ENCODE measurements around the gene CCDC178. TPM values are rescaled to one million over a fixed set of nuclear protein-coding genes. Genes with fewer than 3 reads are reported as not detected.

CCDC178 gene
- total and polyA plus RNA-seq, 2 donors = 0.24 to 1.3 TPM

GRCh38 chr18:33107511-33107910 is 333.0 kb downstream of the CCDC178 start:
- Histone ChIP-seq H3K27ac (ENCODE audit: low read depth in 1 of 2, low read length in 1 of 2) (no peak overlapping the region), H3K4me3 (ENCODE audit: low read length in 2 of 2) (no peak overlapping the region), H3K36me3 (ENCODE audit: control insufficient read depth in 2 of 2, insufficient read depth in 2 of 2, low read length in 1 of 2) (no peaks in the 10 kb centered on the region), H3K9me3 (ENCODE audit: control insufficient read depth in 2 of 2, insufficient read depth in 1 of 2, low read length in 1 of 2) (no peaks in the 10 kb centered on the region), H3K27me3 (ENCODE audit: control insufficient read depth in 2 of 2, insufficient read depth in 1 of 2, low read length in 1 of 2) (no peaks in the 10 kb centered on the region), H3K4me1 (ENCODE audit: control insufficient read depth in 2 of 2, insufficient read depth in 2 of 2, low read length in 2 of 2) (no peaks in the 10 kb centered on the region)
- DNase-seq (ENCODE audit: low read depth in 6 of 9, low spot score in 9 of 9) = no peak

- Histone ChIP-seq H3K27ac (ENCODE audit: low read depth in 1 of 2, low read length in 1 of 2) (no peak overlapping the region), H3K27me3 (ENCODE audit: control insufficient read depth in 2 of 2, insufficient read depth in 1 of 2, low read length in 1 of 2) (no peaks in the 10 kb centered on the region), H3K9me3 (ENCODE audit: control insufficient read depth in 2 of 2, insufficient read depth in 1 of 2, low read length in 1 of 2) (no peaks in the 10 kb centered on the region), H3K4me1 (ENCODE audit: control insufficient read depth in 2 of 2, insufficient read depth in 2 of 2, low read length in 2 of 2) (no peaks in the 10 kb centered on the region), H3K4me3 (ENCODE audit: low read length in 2 of 2) (no peak overlapping the region), H3K36me3 (ENCODE audit: control insufficient read depth in 2 of 2, insufficient read depth in 2 of 2, low read length in 1 of 2) (no peaks in the 10 kb centered on the region)
- DNase-seq (ENCODE audit: low read depth in 6 of 9, low spot score in 9 of 9) = no peak
- 92% methylated on average over 3 of the region's 3 CpGs for WGBS
Observed at GRCh38 chr18:33101316-33101715, 339.2 kb downstream of the CCDC178 start.

- no peaks in the 10 kb centered on the region for H3K27me3 ChIP-seq (ENCODE audit: control insufficient read depth in 2 of 2, insufficient read depth in 1 of 2, low read length in 1 of 2)
- no peak overlapping the region for H3K27ac ChIP-seq (ENCODE audit: low read depth in 1 of 2, low read length in 1 of 2)
- no peaks in the 10 kb centered on the region for H3K4me1 ChIP-seq (ENCODE audit: control insufficient read depth in 2 of 2, insufficient read depth in 2 of 2, low read length in 2 of 2)
- no peak for DNase-seq (ENCODE audit: low read depth in 6 of 9, low spot score in 9 of 9)
- no peaks in the 10 kb centered on the region for H3K9me3 ChIP-seq (ENCODE audit: control insufficient read depth in 2 of 2, insufficient read depth in 1 of 2, low read length in 1 of 2)
- WGBS = 78% methylated on average over 3 of the region's 3 CpGs
- H3K36me3 ChIP-seq (ENCODE audit: control insufficient read depth in 2 of 2, insufficient read depth in 2 of 2, low read length in 1 of 2) = no peaks in the 10 kb centered on the region
- no peak overlapping the region for H3K4me3 ChIP-seq (ENCODE audit: low read length in 2 of 2)
Observed at GRCh38 chr18:33099626-33100025, 340.9 kb downstream of the CCDC178 start.

GRCh38 chr18:33097126-33097525 is 343.4 kb downstream of the CCDC178 start:
- Histone ChIP-seq H3K27ac (ENCODE audit: low read depth in 1 of 2, low read length in 1 of 2) (no peak overlapping the region), H3K9me3 (ENCODE audit: control insufficient read depth in 2 of 2, insufficient read depth in 1 of 2, low read length in 1 of 2) (no peaks in the 10 kb centered on the region), H3K27me3 (ENCODE audit: control insufficient read depth in 2 of 2, insufficient read depth in 1 of 2, low read length in 1 of 2) (no peaks in the 10 kb centered on the region), H3K4me1 (ENCODE audit: control insufficient read depth in 2 of 2, insufficient read depth in 2 of 2, low read length in 2 of 2) (no peaks in the 10 kb centered on the region), H3K36me3 (ENCODE audit: control insufficient read depth in 2 of 2, insufficient read depth in 2 of 2, low read length in 1 of 2) (no peaks in the 10 kb centered on the region), H3K4me3 (ENCODE audit: low read length in 2 of 2) (no peak overlapping the region)
- 98% methylated on average over 3 of the region's 3 CpGs for WGBS
- no peak for DNase-seq (ENCODE audit: low read depth in 6 of 9, low spot score in 9 of 9)

- Histone ChIP-seq H3K4me3 (ENCODE audit: low read length in 2 of 2) (no peak overlapping the region), H3K36me3 (ENCODE audit: control insufficient read depth in 2 of 2, insufficient read depth in 2 of 2, low read length in 1 of 2) (no peaks in the 10 kb centered on the region), H3K27ac (ENCODE audit: low read depth in 1 of 2, low read length in 1 of 2) (no peak overlapping the region), H3K4me1 (ENCODE audit: control insufficient read depth in 2 of 2, insufficient read depth in 2 of 2, low read length in 2 of 2) (no peaks in the 10 kb centered on the region), H3K27me3 (ENCODE audit: control insufficient read depth in 2 of 2, insufficient read depth in 1 of 2, low read length in 1 of 2) (no peaks in the 10 kb centered on the region), H3K9me3 (ENCODE audit: control insufficient read depth in 2 of 2, insufficient read depth in 1 of 2, low read length in 1 of 2) (no peaks in the 10 kb centered on the region)
- no peak for DNase-seq (ENCODE audit: low read depth in 6 of 9, low spot score in 9 of 9)
- WGBS = 82% methylated on average over 4 of the region's 4 CpGs
Observed at GRCh38 chr18:33090461-33090860, 350.1 kb downstream of the CCDC178 start.

GRCh38 chr18:33076601-33077000 is 363.9 kb downstream of the CCDC178 start:
- WGBS = 92% methylated on average over 2 of the region's 2 CpGs
- Histone ChIP-seq H3K36me3 (ENCODE audit: control insufficient read depth in 2 of 2, insufficient read depth in 2 of 2, low read length in 1 of 2) (no peaks in the 10 kb centered on the region), H3K4me3 (ENCODE audit: low read length in 2 of 2) (no peak overlapping the region)

GRCh38 chr18:33074125-33074524 is 366.4 kb downstream of the CCDC178 start:
- no peak overlapping the region for H3K27ac ChIP-seq (ENCODE audit: low read depth in 1 of 2, low read length in 1 of 2)
- 97% methylated on average over 3 of the region's 3 CpGs for WGBS
- H3K27me3 ChIP-seq (ENCODE audit: control insufficient read depth in 2 of 2, insufficient read depth in 1 of 2, low read length in 1 of 2) = no peaks in the 10 kb centered on the region
- no peak for DNase-seq (ENCODE audit: low read depth in 6 of 9, low spot score in 9 of 9)
- no peaks in the 10 kb centered on the region for H3K36me3 ChIP-seq (ENCODE audit: control insufficient read depth in 2 of 2, insufficient read depth in 2 of 2, low read length in 1 of 2)
- H3K4me3 ChIP-seq (ENCODE audit: low read length in 2 of 2) = no peak overlapping the region
- no peaks in the 10 kb centered on the region for H3K9me3 ChIP-seq (ENCODE audit: control insufficient read depth in 2 of 2, insufficient read depth in 1 of 2, low read length in 1 of 2)
- H3K4me1 ChIP-seq (ENCODE audit: control insufficient read depth in 2 of 2, insufficient read depth in 2 of 2, low read length in 2 of 2) = no peaks in the 10 kb centered on the region

More at GRCh38 chr18:33076601-33077000, 363.9 kb downstream of the CCDC178 start:
- Histone ChIP-seq H3K27ac (ENCODE audit: low read depth in 1 of 2, low read length in 1 of 2) (no peak overlapping the region), H3K27me3 (ENCODE audit: control insufficient read depth in 2 of 2, insufficient read depth in 1 of 2, low read length in 1 of 2) (no peaks in the 10 kb centered on the region), H3K4me1 (ENCODE audit: control insufficient read depth in 2 of 2, insufficient read depth in 2 of 2, low read length in 2 of 2) (no peaks in the 10 kb centered on the region), H3K9me3 (ENCODE audit: control insufficient read depth in 2 of 2, insufficient read depth in 1 of 2, low read length in 1 of 2) (no peaks in the 10 kb centered on the region)
- DNase-seq (ENCODE audit: low read depth in 6 of 9, low spot score in 9 of 9) = no peak

GRCh38 chr18:33062834-33063364 is 377.6 kb downstream of the CCDC178 start:
- peaks cover 0 to 11% of the 10 kb centered on the region in 2 donors for H3K9me3 ChIP-seq (ENCODE audit: control insufficient read depth in 2 of 2, insufficient read depth in 1 of 2, low read length in 1 of 2)
- H3K4me1 ChIP-seq (ENCODE audit: control insufficient read depth in 2 of 2, insufficient read depth in 2 of 2, low read length in 2 of 2) = no peaks in the 10 kb centered on the region
- H3K4me3 ChIP-seq (ENCODE audit: low read length in 2 of 2) = no peak overlapping the region
- no peaks in the 10 kb centered on the region for H3K36me3 ChIP-seq (ENCODE audit: control insufficient read depth in 2 of 2, insufficient read depth in 2 of 2, low read length in 1 of 2)
- DNase-seq (ENCODE audit: low read depth in 6 of 9, low spot score in 9 of 9) = no peak
- WGBS = 92% methylated on average over 6 of the region's 6 CpGs
- H3K27ac ChIP-seq (ENCODE audit: low read depth in 1 of 2, low read length in 1 of 2) = no peak overlapping the region
- no peaks in the 10 kb centered on the region for H3K27me3 ChIP-seq (ENCODE audit: control insufficient read depth in 2 of 2, insufficient read depth in 1 of 2, low read length in 1 of 2)

GRCh38 chr18:33052886-33053285 is 387.6 kb downstream of the CCDC178 start:
- WGBS = 90% methylated on average over 2 of the region's 2 CpGs
- no peak for DNase-seq (ENCODE audit: low read depth in 6 of 9, low spot score in 9 of 9)
- no peak overlapping the region for H3K4me3 ChIP-seq (ENCODE audit: low read length in 2 of 2)
- H3K9me3 ChIP-seq (ENCODE audit: control insufficient read depth in 2 of 2, insufficient read depth in 1 of 2, low read length in 1 of 2) = no peaks in the 10 kb centered on the region
- no peaks in the 10 kb centered on the region for H3K27me3 ChIP-seq (ENCODE audit: control insufficient read depth in 2 of 2, insufficient read depth in 1 of 2, low read length in 1 of 2)
- no peaks in the 10 kb centered on the region for H3K4me1 ChIP-seq (ENCODE audit: control insufficient read depth in 2 of 2, insufficient read depth in 2 of 2, low read length in 2 of 2)
- H3K36me3 ChIP-seq (ENCODE audit: control insufficient read depth in 2 of 2, insufficient read depth in 2 of 2, low read length in 1 of 2) = no peaks in the 10 kb centered on the region
- no peak overlapping the region for H3K27ac ChIP-seq (ENCODE audit: low read depth in 1 of 2, low read length in 1 of 2)

- Histone ChIP-seq H3K36me3 (ENCODE audit: control insufficient read depth in 2 of 2, insufficient read depth in 2 of 2, low read length in 1 of 2) (no peaks in the 10 kb centered on the region), H3K4me1 (ENCODE audit: control insufficient read depth in 2 of 2, insufficient read depth in 2 of 2, low read length in 2 of 2) (no peaks in the 10 kb centered on the region), H3K27ac (ENCODE audit: low read depth in 1 of 2, low read length in 1 of 2) (no peak overlapping the region), H3K4me3 (ENCODE audit: low read length in 2 of 2) (no peak overlapping the region), H3K27me3 (ENCODE audit: control insufficient read depth in 2 of 2, insufficient read depth in 1 of 2, low read length in 1 of 2) (no peaks in the 10 kb centered on the region), H3K9me3 (ENCODE audit: control insufficient read depth in 2 of 2, insufficient read depth in 1 of 2, low read length in 1 of 2) (no peaks in the 10 kb centered on the region)
- no peak for DNase-seq (ENCODE audit: low read depth in 6 of 9, low spot score in 9 of 9)
- WGBS = 91% methylated on average over 5 of the region's 5 CpGs
Observed at GRCh38 chr18:33051407-33051806, 389.1 kb downstream of the CCDC178 start.

All from thymus (tissue), 11 donors.